ACHN (cell line): Measurements from ENCODE around the gene COPS2.
"Not testable (repeated sequence)": the region's sequence is repeated elsewhere in the genome, so short reads cannot be mapped to it uniquely, and the experiment has no call there.

Source experiments
- DNase-seq: peaks from one replicate; pipeline ENCODE4 v3.0.0-alpha.2; 2015
- in situ Hi-C: cut with HindIII; loops from 2 replicates; pipeline ENCODE4 v1.10.0; 2017; ENCODE audit warnings: low sequenced_read_pairs, low pct_ligation_motif_present, low pct_unique_long_range_greater_than_20kb

Gene COPS2

DNA sequence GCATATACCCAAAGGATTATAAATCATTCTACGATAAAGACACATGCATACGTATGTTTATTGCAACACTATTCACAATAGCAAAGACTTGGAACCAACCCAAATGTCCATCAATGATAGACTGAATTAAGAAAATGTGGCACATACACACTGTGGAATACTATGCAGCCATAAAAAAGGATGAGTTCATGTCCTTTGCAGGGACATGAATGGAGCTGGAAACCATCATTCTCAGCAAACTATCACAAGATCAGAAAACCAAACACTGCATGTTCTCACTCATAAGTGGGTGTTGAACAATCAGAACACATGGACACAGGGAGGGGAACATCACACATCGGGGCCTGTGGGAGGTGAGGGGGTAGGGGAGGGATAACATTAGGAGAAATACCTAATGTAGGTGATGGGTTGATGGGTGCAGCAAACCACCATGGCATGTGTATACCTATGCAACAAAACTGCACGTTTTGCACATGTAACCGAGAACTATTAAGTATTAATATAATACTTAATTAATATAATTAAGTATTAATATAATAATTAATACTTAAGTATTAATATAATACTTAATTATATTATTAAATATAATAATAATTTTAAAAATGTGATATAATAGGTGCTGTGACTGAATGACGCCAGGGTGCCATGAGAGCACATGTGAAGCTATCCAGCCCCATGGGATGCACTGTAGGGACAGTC is 80.7 kb downstream of the COPS2 start:
- in situ Hi-C loops, DNase-seq: not testable (repeated sequence)
